ENCODE measurements around the gene IQGAP3.
A peak's percentile ranks its signal among the peaks of the same experiment; 100 is the strongest.

The IQGAP3 gene

DNA sequence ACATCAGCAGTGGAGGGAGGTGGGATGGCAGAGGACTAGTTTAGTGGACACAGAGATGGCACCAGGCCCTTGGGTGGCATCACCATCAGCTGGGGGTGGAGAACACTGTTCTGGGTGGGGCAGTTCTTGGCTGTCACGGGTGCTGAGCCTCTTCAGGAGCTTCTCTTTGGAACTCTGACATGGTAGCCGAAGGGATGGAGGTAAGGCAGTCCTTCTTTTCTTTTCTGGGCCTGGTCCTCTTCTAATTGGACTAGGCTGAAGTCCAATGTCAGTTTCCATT, 63.5 kb downstream of the IQGAP3 start:
- Histone ChIP-seq H3K27me3 (ENCODE audit: insufficient read depth, low read length) (no peaks in the 10 kb centered on the region; the same call in 1 of the 2 replicates), H3K9ac (ENCODE audit: low read depth, low read length) (no peak overlapping the region), H3K36me3 (ENCODE audit: insufficient read depth, low read length) (no peaks in the 10 kb centered on the region), H3K27ac (ENCODE audit: low read depth, low read length) (no peak overlapping the region), H3K9me3 (ENCODE audit: insufficient read depth, low read depth, low read length) (no peaks in the 10 kb centered on the region), H3K4me3 (ENCODE audit: low read length) (no peak overlapping the region), H3K4me1 (ENCODE audit: insufficient read depth, low read length) (peaks cover 9% of the 10 kb centered on the region)
- 88% methylated on average over 2 of the region's 2 CpGs for WGBS

DNA sequence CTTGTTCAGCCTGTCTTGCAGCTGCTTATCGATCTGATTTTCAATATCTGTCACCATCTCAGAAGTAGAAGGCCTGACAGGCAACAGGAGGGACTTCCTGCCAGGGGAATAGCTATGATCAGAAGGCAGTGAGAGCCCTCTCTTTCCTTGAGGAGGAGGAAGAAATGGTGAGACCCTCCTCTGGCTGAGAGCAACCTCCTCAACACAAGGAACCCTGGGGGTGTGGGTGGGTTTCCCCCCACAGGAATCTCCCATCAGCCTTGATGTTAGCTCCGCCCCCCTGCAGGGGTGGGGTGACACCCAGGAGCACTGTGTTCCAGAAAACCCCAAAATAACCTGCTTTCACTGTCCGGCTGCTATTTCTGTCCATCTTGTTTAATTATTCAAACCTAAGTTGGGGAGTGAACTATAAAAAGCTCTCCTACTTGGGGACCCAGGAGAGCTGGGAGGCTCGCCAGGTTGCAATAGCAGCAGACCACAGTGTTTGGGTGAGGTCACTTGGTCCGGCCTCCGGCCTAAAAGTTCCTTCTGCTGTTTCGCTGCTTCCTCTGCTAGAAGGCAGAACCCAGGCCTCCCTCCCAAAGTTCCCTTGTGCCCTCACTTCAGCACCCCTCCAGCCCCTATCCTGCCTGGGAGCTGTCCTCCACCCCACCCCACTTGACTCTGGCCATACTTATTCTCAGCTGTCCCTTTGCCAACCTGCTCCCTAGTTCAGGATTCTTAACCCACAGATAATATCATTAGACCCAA, 64.0 kb downstream of the IQGAP3 start:
- Histone ChIP-seq H3K9me3 (ENCODE audit: insufficient read depth, low read depth, low read length) (no peaks in the 10 kb centered on the region), H3K4me1 (ENCODE audit: insufficient read depth, low read length) (peaks cover 14% of the 10 kb centered on the region), H3K9ac (ENCODE audit: low read depth, low read length) (no peak overlapping the region), H3K36me3 (ENCODE audit: insufficient read depth, low read length) (no peaks in the 10 kb centered on the region), H3K4me3 (ENCODE audit: low read length) (no peak overlapping the region), H3K27me3 (ENCODE audit: insufficient read depth, low read length) (no peaks in the 10 kb centered on the region; the same call in 1 of the 2 replicates), H3K27ac (ENCODE audit: low read depth, low read length) (no peak overlapping the region)
- WGBS: 93% methylated on average over 7 of the region's 7 CpGs

DNA sequence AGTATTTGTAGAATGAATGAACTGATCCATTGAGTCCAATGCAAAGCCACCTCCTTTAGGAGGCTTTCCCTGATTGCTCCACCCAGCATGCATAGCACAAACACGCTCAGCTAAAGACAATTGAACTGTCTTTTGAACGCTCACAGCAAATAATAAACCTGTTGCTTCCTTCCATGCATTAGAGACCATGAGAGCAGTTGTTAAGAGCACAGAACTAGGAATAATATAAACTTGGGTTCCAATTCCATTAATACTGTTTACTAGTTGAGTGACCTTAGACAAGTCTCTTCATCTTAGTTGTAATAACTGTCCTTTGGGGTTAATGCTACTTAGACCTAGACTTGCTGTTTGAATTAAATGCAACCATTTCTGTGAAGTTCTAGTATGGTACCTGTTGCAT, 65.9 kb downstream of the IQGAP3 start:
- 93% methylated on average over 2 of the region's 2 CpGs for WGBS
- Histone ChIP-seq H3K9me3 (ENCODE audit: insufficient read depth, low read depth, low read length) (no peaks in the 10 kb centered on the region), H3K9ac (ENCODE audit: low read depth, low read length) (no peak overlapping the region), H3K36me3 (ENCODE audit: insufficient read depth, low read length) (no peaks in the 10 kb centered on the region), H3K4me1 (ENCODE audit: insufficient read depth, low read length) (peaks cover 22% of the 10 kb centered on the region), H3K4me3 (ENCODE audit: low read length) (no peak overlapping the region), H3K27ac (ENCODE audit: low read depth, low read length) (no peak overlapping the region), H3K27me3 (ENCODE audit: insufficient read depth, low read length) (no peaks in the 10 kb centered on the region)

DNA sequence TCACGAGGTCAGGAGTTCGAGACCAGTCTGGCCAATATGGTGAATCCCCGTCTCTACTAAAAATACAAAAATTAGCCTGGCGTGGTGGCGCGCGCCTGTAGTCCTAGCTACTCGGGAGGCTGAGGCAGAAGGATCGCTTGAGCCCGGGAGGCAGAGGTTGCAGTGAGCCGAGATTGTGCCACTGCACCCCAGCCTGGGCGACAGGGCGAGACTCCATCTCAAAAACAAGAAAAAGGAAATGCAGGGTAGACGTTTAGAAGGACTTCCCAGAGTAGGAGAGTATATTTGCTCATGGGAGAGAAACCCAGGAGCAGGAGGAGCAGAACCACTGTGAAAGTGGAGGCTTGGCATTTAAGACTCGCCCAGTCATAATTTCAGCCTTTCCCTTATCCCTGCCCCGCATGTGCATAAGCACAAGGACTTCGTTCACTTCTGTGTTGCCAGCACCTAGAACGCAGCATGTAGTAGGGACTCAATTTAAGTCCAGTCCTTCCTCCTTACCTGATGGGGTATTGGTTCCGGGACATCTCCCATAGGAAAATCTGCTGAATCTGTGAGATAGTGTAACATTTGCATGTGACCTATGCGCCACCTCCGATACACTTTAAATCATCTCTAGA, 66.6 kb downstream of the IQGAP3 start:
- WGBS: 90% methylated on average over 19 of the region's 21 CpGs
- Histone ChIP-seq H3K36me3 (ENCODE audit: insufficient read depth, low read length) (no peaks in the 10 kb centered on the region), H3K9ac (ENCODE audit: low read depth, low read length) (no peak overlapping the region), H3K27me3 (ENCODE audit: insufficient read depth, low read length) (no peaks in the 10 kb centered on the region), H3K27ac (ENCODE audit: low read depth, low read length) (peak overlapping the region; percentile 76; the same call in 1 of the 2 replicates), H3K4me1 (ENCODE audit: insufficient read depth, low read length) (peaks cover 22% of the 10 kb centered on the region), H3K4me3 (ENCODE audit: low read length) (no peak overlapping the region), H3K9me3 (ENCODE audit: insufficient read depth, low read depth, low read length) (no peaks in the 10 kb centered on the region)

- H3K27ac ChIP-seq (ENCODE audit: low read depth, low read length): peak overlapping the region; percentile 76; the same call in 1 of the 2 replicates
Measured at GRCh38 chr1:156504821-156505678, 67.3 kb downstream of the IQGAP3 start.

DNA sequence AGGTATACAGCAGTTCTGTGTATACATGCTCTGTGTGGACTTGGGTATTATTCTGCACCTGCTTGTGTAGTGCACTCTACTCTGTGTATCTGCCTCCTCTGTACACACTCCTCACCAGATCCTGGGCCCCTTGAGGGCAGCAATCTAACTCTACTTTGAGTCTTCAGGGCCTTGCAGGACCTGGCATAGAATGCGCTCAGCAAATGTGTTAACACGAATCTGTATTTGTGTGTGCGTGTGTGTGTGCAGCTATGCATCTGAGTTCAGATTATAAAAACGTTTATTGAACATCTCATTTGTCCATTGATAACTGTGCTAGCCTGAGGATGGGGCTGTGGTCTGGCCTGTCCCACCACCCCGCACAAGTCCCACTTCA, 67.9 kb downstream of the IQGAP3 start:
- Histone ChIP-seq H3K4me3 (ENCODE audit: low read length) (peak overlapping the region; percentile 43), H3K27me3 (ENCODE audit: insufficient read depth, low read length) (no peaks in the 10 kb centered on the region), H3K9ac (ENCODE audit: low read depth, low read length) (peak overlapping the region; percentile 17), H3K4me1 (ENCODE audit: insufficient read depth, low read length) (peaks cover 22% of the 10 kb centered on the region), H3K36me3 (ENCODE audit: insufficient read depth, low read length) (no peaks in the 10 kb centered on the region), H3K9me3 (ENCODE audit: insufficient read depth, low read depth, low read length) (no peaks in the 10 kb centered on the region), H3K27ac (ENCODE audit: low read depth, low read length) (peak overlapping the region; percentile 76; the same call in 1 of the 2 replicates)
- WGBS: 68% methylated on average over 5 of the region's 5 CpGs

More at GRCh38 chr1:156504821-156505678, 67.3 kb downstream of the IQGAP3 start:
- peak overlapping the region; percentile 40 for H3K9ac ChIP-seq (ENCODE audit: low read depth, low read length)
- H3K9me3 ChIP-seq (ENCODE audit: insufficient read depth, low read depth, low read length): no peaks in the 10 kb centered on the region
- no peaks in the 10 kb centered on the region for H3K27me3 ChIP-seq (ENCODE audit: insufficient read depth, low read length)
- H3K4me3 ChIP-seq (ENCODE audit: low read length): peak overlapping the region; percentile 43
- no peaks in the 10 kb centered on the region for H3K36me3 ChIP-seq (ENCODE audit: insufficient read depth, low read length)
- H3K4me1 ChIP-seq (ENCODE audit: insufficient read depth, low read length): peaks cover 22% of the 10 kb centered on the region
- 6% methylated on average over 45 of the region's 45 CpGs for WGBS

DNA sequence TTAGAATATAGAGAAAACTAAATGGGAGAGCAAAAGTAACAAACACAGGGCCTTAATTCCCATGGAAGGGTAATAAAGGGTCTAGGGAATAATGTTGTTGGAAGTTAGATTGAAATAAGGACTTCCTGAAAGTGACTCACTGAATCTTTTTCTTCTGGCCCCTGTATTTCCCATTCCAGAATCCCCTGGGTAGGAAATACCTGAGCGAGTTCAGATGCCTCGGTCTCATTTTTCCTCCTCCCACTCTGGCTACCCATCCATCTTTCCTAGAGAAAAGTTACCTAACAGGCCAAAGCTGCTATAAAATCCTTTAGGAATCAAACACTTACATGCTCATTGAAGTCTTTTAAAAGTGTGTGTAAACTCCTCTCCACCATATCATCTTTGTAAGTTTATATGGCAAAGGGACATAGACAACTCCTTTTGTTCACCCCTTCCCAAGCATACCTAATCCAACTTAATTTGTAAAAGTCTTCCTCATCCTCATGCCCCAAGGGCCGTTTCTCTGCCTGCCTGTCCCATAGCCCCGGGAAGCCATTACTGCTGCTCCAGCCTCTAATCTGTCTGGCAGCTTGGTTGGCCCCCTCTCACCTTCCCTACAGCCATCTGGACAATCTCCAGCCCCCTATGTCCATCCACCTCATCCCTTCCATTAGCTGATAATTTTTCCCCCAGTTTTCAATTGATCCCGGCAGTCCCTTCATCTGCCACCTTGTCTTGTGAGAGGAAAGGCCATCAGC, 68.5 kb downstream of the IQGAP3 start:
- Histone ChIP-seq H3K27me3 (ENCODE audit: insufficient read depth, low read length) (no peaks in the 10 kb centered on the region), H3K27ac (ENCODE audit: low read depth, low read length) (peak overlapping the region; percentile 76; the same call in 1 of the 2 replicates), H3K9ac (ENCODE audit: low read depth, low read length) (peak overlapping the region; percentile 17; the same call in 1 of the 2 replicates), H3K4me3 (ENCODE audit: low read length) (no peak overlapping the region), H3K9me3 (ENCODE audit: insufficient read depth, low read depth, low read length) (no peaks in the 10 kb centered on the region), H3K36me3 (ENCODE audit: insufficient read depth, low read length) (no peaks in the 10 kb centered on the region), H3K4me1 (ENCODE audit: insufficient read depth, low read length) (peaks cover 23% of the 10 kb centered on the region)
- WGBS: 66% methylated on average over 5 of the region's 5 CpGs

GRCh38 chr1:156502894-156503697, 69.3 kb downstream of the IQGAP3 start:
- H3K4me1 ChIP-seq (ENCODE audit: insufficient read depth, low read length): peaks cover 31% of the 10 kb centered on the region
- peak overlapping the region; percentile 73; the same call in 1 of the 2 replicates for H3K27ac ChIP-seq (ENCODE audit: low read depth, low read length)
- H3K36me3 ChIP-seq (ENCODE audit: insufficient read depth, low read length): no peaks in the 10 kb centered on the region
- 40% methylated on average over 12 of the region's 12 CpGs for WGBS
- no peaks in the 10 kb centered on the region for H3K27me3 ChIP-seq (ENCODE audit: insufficient read depth, low read length)
- peak overlapping the region; percentile 38; the same call in 1 of the 2 replicates for H3K9ac ChIP-seq (ENCODE audit: low read depth, low read length)
- no peak overlapping the region for H3K4me3 ChIP-seq (ENCODE audit: low read length)
- no peaks in the 10 kb centered on the region for H3K9me3 ChIP-seq (ENCODE audit: insufficient read depth, low read depth, low read length)

GRCh38 chr1:156502391-156502893, 69.9 kb downstream of the IQGAP3 start:
- no peaks in the 10 kb centered on the region for H3K9me3 ChIP-seq (ENCODE audit: insufficient read depth, low read depth, low read length)
- H3K36me3 ChIP-seq (ENCODE audit: insufficient read depth, low read length): no peaks in the 10 kb centered on the region
- H3K27ac ChIP-seq (ENCODE audit: low read depth, low read length): peak overlapping the region; percentile 73; the same call in 1 of the 2 replicates
- H3K9ac ChIP-seq (ENCODE audit: low read depth, low read length): no peak overlapping the region
- H3K4me1 ChIP-seq (ENCODE audit: insufficient read depth, low read length): peaks cover 38% of the 10 kb centered on the region
- WGBS: 85% methylated on average over 1 of the region's 1 CpG
- no peaks in the 10 kb centered on the region for H3K27me3 ChIP-seq (ENCODE audit: insufficient read depth, low read length)
- no peak overlapping the region for H3K4me3 ChIP-seq (ENCODE audit: low read length)
